Trophoblast cell (in vitro differentiated cells and primary cell): ENCODE measurements around the gene SMTN.

ENCODE experiments used
- DNase-seq, 2 donors: peaks; one replicate each; pipeline ENCODE4 v3.0.0-alpha.2; 2016
- H2AFZ ChIP-seq: 2 replicates; pipeline ENCODE4 v1.6.1; 2013; ENCODE audit warnings: low read length, moderate library complexity, mild to moderate bottlenecking; ENCODE audit not compliant: insufficient read depth, poor library complexity
- H2AK5ac ChIP-seq: 2 replicates; pipeline ENCODE4 v1.6.1; 2013; ENCODE audit warnings: mild to moderate bottlenecking, low read length
- H2BK120ac ChIP-seq: 2 replicates; pipeline ENCODE4 v1.6.1; 2013; ENCODE audit warnings: low read length, mild to moderate bottlenecking, moderate library complexity; ENCODE audit not compliant: insufficient read depth, poor library complexity
- H2BK12ac ChIP-seq: 2 replicates; pipeline ENCODE4 v1.6.1; 2013; ENCODE audit warnings: mild to moderate bottlenecking, low read length, moderate library complexity
- H2BK5ac ChIP-seq: 2 replicates; pipeline ENCODE4 v1.6.1; 2013; ENCODE audit warnings: low read length, low read depth, moderate library complexity, mild to moderate bottlenecking; ENCODE audit not compliant: poor library complexity
- H3K14ac ChIP-seq: 2 replicates; pipeline ENCODE4 v1.6.1; 2013; ENCODE audit warnings: mild to moderate bottlenecking, low read length
- H3K18ac ChIP-seq: 2 replicates; pipeline ENCODE4 v1.6.1; 2013; ENCODE audit warnings: mild to moderate bottlenecking, low read length
- H3K23ac ChIP-seq: 2 replicates; pipeline ENCODE4 v1.6.1; 2013; ENCODE audit warnings: low read length
- H3K27ac ChIP-seq: 2 replicates; pipeline ENCODE4 v1.5.1; 2013; ENCODE audit warnings: low read depth, mild to moderate bottlenecking, inconsistent platforms, low read length, moderate library complexity
- H3K27me3 ChIP-seq: 2 replicates; pipeline ENCODE4 v1.6.1; 2013; ENCODE audit warnings: inconsistent platforms, mild to moderate bottlenecking, low read length, moderate library complexity; ENCODE audit not compliant: insufficient read depth
- H3K36me3 ChIP-seq, 2 experiments: 1 replicate in 1 of 2; 2 replicates in 1 of 2; pipeline ENCODE4 v1.6.1; 2013; ENCODE audit warnings: low read length in 2 of 2, mild to moderate bottlenecking in 2 of 2, moderate library complexity in 1 of 2; ENCODE audit not compliant: insufficient read depth in 2 of 2, control insufficient read depth in 1 of 2
- H3K4ac ChIP-seq: 2 replicates; pipeline ENCODE4 v1.6.1; 2013; ENCODE audit warnings: low read depth, mild to moderate bottlenecking, low read length, moderate library complexity
- H3K4me1 ChIP-seq, 2 experiments: 1 replicate in 1 of 2; 2 replicates in 1 of 2; pipeline ENCODE4 v1.6.1; 2013; ENCODE audit warnings: low read length in 2 of 2, mild to moderate bottlenecking in 2 of 2, moderate library complexity in 1 of 2; ENCODE audit not compliant: insufficient read depth in 2 of 2, control insufficient read depth in 1 of 2
- H3K4me2 ChIP-seq: 2 replicates; pipeline ENCODE4 v1.6.1; 2013; ENCODE audit warnings: inconsistent platforms, mild to moderate bottlenecking, low read length, moderate library complexity
- H3K4me3 ChIP-seq: 2 replicates; pipeline ENCODE4 v1.5.1; 2013; ENCODE audit warnings: mild to moderate bottlenecking, low read depth, low read length, inconsistent platforms
- H3K79me1 ChIP-seq: one replicate; pipeline ENCODE4 v1.6.1; 2013; ENCODE audit warnings: low read length
- H3K79me2 ChIP-seq: 2 replicates; pipeline ENCODE4 v1.6.1; 2013; ENCODE audit warnings: low read length, mild to moderate bottlenecking; ENCODE audit not compliant: control insufficient read depth, insufficient read depth, poor library complexity
- H3K9ac ChIP-seq: 2 replicates; pipeline ENCODE4 v1.6.1; 2013; ENCODE audit warnings: mild to moderate bottlenecking, low read length
- H3K9me3 ChIP-seq: 2 replicates; pipeline ENCODE4 v1.6.1; 2013; ENCODE audit warnings: low read depth, mild to moderate bottlenecking, control low read depth, inconsistent platforms, low read length; ENCODE audit not compliant: insufficient read depth
- H4K12ac ChIP-seq: 2 replicates; pipeline ENCODE4 v1.6.1; 2013; ENCODE audit warnings: low read depth, mild to moderate bottlenecking, low read length, moderate library complexity
- H4K8ac ChIP-seq: 2 replicates; pipeline ENCODE4 v1.6.1; 2013; ENCODE audit warnings: low read depth, mild to moderate bottlenecking, low read length, moderate library complexity
- H4K91ac ChIP-seq: one replicate; pipeline ENCODE4 v1.6.1; 2013; ENCODE audit warnings: low read depth, mild to moderate bottlenecking, low read length, moderate library complexity
- WGBS: extraction: QIAGEN DNeasy Blood & Tissue Kit; methylation state at CpG from one replicate; pipeline ENCODE4 v1.1.7; 2013; ENCODE audit warnings: missing lambda C conversion rate; ENCODE audit not compliant: insufficient read length, insufficient coverage; ENCODE audit errors: extremely low coverage; 5-methylcytosine and 5-hydroxymethylcytosine counted together

Gene SMTN

GRCh38 chr22:31139866-31140716 is 59.0 kb downstream of the SMTN start, which contains the start of gene PLA2G3:
Gene PLA2G3 (minus strand): TSS chr22:31140508. CDS start chr22:31140354, 154 bp downstream.
- no peaks in the 10 kb centered on the region for H3K79me1 ChIP-seq
- H3K4me2 ChIP-seq = no peak within 1 kb of the TSS
- no peak for DNase-seq
- no peak within 1 kb of the TSS for H4K91ac ChIP-seq
- H3K27me3 ChIP-seq = no peaks in the 10 kb centered on the region
- no peak within 1 kb of the TSS for H4K12ac ChIP-seq
- no peak within 1 kb of the TSS for H3K4me3 ChIP-seq
- H4K8ac ChIP-seq = no peak within 1 kb of the TSS
- H2AFZ ChIP-seq = no peak within 1 kb of the TSS
- H3K4me1 ChIP-seq = no peaks in the 10 kb centered on the region
- no peaks in the 10 kb centered on the region for H3K79me2 ChIP-seq
- no peak within 1 kb of the TSS for H2BK5ac ChIP-seq
- H3K9me3 ChIP-seq = no peaks in the 10 kb centered on the region
- H3K27ac ChIP-seq = no peak within 1 kb of the TSS
- no peak within 1 kb of the TSS for H3K9ac ChIP-seq
- no peak within 1 kb of the TSS for H2BK120ac ChIP-seq
- no peak within 1 kb of the TSS for H3K14ac ChIP-seq
- H2AK5ac ChIP-seq = no peak within 1 kb of the TSS
- no peak within 1 kb of the TSS for H2BK12ac ChIP-seq
- no peak within 1 kb of the TSS for H3K4ac ChIP-seq
- no peak within 1 kb of the TSS for H3K18ac ChIP-seq
- no CpG with 5 or more reads among the region's 24 CpGs for WGBS
- no peak within 1 kb of the TSS for H3K23ac ChIP-seq
- H3K36me3 ChIP-seq = no peaks in the 10 kb centered on the region

- Histone ChIP-seq H3K27ac (no peak overlapping the region), H4K8ac (no peak overlapping the region), H4K91ac (no peak overlapping the region), H3K79me2 (no peaks in the 10 kb centered on the region), H2BK12ac (no peak overlapping the region), H3K79me1 (no peaks in the 10 kb centered on the region), H3K23ac (no peak overlapping the region), H3K4me1 (no peaks in the 10 kb centered on the region), H3K18ac (no peak overlapping the region), H2AK5ac (no peak overlapping the region), H3K9me3 (no peaks in the 10 kb centered on the region), H2BK120ac (no peak overlapping the region), H2AFZ (no peak overlapping the region), H3K14ac (no peak overlapping the region), H2BK5ac (no peak overlapping the region), H3K4ac (no peak overlapping the region), H3K36me3 (no peaks in the 10 kb centered on the region), H3K9ac (no peak overlapping the region), H3K4me2 (no peak overlapping the region), H3K27me3 (no peaks in the 10 kb centered on the region), H3K4me3 (no peak overlapping the region), H4K12ac (no peak overlapping the region)
- no CpG with 5 or more reads among the region's 5 CpGs for WGBS
- no peak for DNase-seq
These were observed 59.6 kb downstream of the SMTN start for GRCh38 chr22:31140746-31141145.

GRCh38 chr22:31141551-31141950 is 60.4 kb downstream of the SMTN start:
- Histone ChIP-seq H3K4ac (no peak overlapping the region), H3K9ac (no peak overlapping the region), H3K4me2 (no peak overlapping the region), H3K18ac (no peak overlapping the region), H3K4me3 (no peak overlapping the region), H2BK12ac (no peak overlapping the region), H3K27me3 (no peaks in the 10 kb centered on the region), H3K23ac (no peak overlapping the region), H3K14ac (no peak overlapping the region), H3K9me3 (no peaks in the 10 kb centered on the region), H3K79me2 (no peaks in the 10 kb centered on the region), H4K91ac (no peak overlapping the region), H2AFZ (no peak overlapping the region), H3K36me3 (no peaks in the 10 kb centered on the region), H3K27ac (no peak overlapping the region), H2BK120ac (no peak overlapping the region), H2BK5ac (no peak overlapping the region), H4K12ac (no peak overlapping the region), H2AK5ac (no peak overlapping the region), H4K8ac (no peak overlapping the region), H3K4me1 (no peaks in the 10 kb centered on the region), H3K79me1 (no peaks in the 10 kb centered on the region)
- no peak for DNase-seq
- WGBS = no CpG with 5 or more reads among the region's 2 CpGs

DNA sequence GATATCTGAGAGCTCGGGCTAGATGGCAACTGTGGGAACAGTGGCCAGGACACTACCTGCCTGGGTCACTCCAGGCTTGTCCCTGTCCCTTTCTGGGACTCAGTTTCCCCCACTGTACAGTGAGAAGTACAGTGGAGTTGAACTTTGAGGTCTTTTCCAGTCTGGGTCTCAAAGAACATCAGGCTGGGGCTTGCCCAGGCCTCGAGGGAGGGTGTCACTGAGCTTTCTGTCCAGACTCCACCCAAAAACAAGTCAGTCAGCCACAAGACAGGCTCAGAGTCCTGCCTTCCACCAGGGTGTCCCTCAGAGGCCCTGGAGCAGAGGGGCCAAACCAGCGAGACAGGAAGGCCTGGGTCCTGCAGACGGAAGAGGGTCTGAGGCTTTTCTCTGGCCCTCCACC is 61.2 kb downstream of the SMTN start:
- no peak overlapping the region for H2AFZ ChIP-seq
- H2AK5ac ChIP-seq = no peak overlapping the region
- no peak overlapping the region for H4K12ac ChIP-seq
- no peak overlapping the region for H3K4ac ChIP-seq
- H3K79me2 ChIP-seq = no peaks in the 10 kb centered on the region
- no peak overlapping the region for H2BK5ac ChIP-seq
- H3K4me3 ChIP-seq = no peak overlapping the region
- no peaks in the 10 kb centered on the region for H3K4me1 ChIP-seq
- no peak overlapping the region for H3K23ac ChIP-seq
- no peaks in the 10 kb centered on the region for H3K27me3 ChIP-seq
- H3K9ac ChIP-seq = no peak overlapping the region
- no peaks in the 10 kb centered on the region for H3K79me1 ChIP-seq
- H3K18ac ChIP-seq = no peak overlapping the region
- H4K8ac ChIP-seq = no peak overlapping the region
- H3K36me3 ChIP-seq = no peaks in the 10 kb centered on the region
- no peak overlapping the region for H4K91ac ChIP-seq
- no peak overlapping the region for H2BK12ac ChIP-seq
- H3K4me2 ChIP-seq = no peak overlapping the region
- no peak for DNase-seq
- no peak overlapping the region for H3K14ac ChIP-seq
- H3K27ac ChIP-seq = no peak overlapping the region
- H2BK120ac ChIP-seq = no peak overlapping the region
- H3K9me3 ChIP-seq = no peaks in the 10 kb centered on the region
- WGBS = no CpG with 5 or more reads among the region's 4 CpGs
